Neuronal stem cell (in vitro differentiated cells): ENCODE data around the gene ANKDD1B.
A peak's percentile ranks its signal among the peaks of the same experiment; 100 is the strongest.

Experiments
- DNase-seq: peaks from one replicate; pipeline ENCODE4 v3.0.0-alpha.2; 2013; ENCODE audit warnings: low spot score
- H2AFZ ChIP-seq: one replicate; pipeline ENCODE4 v1.6.1; 2013; ENCODE audit warnings: mild to moderate bottlenecking, low read length, inconsistent platforms
- H2AK5ac ChIP-seq: 2 replicates; pipeline ENCODE4 v1.6.1; 2013; ENCODE audit warnings: low read depth, mild to moderate bottlenecking, inconsistent platforms, low read length, moderate library complexity, mixed read lengths
- H2BK120ac ChIP-seq: 2 replicates; pipeline ENCODE4 v1.6.1; 2013; ENCODE audit warnings: low read depth, mild to moderate bottlenecking, inconsistent platforms, low read length, moderate library complexity, mixed read lengths
- H2BK12ac ChIP-seq: one replicate; pipeline ENCODE4 v1.6.1; 2013; ENCODE audit warnings: low read length, inconsistent platforms
- H2BK15ac ChIP-seq: 2 replicates; pipeline ENCODE4 v1.6.1; 2013; ENCODE audit warnings: mild to moderate bottlenecking, low read length, inconsistent platforms, mixed read lengths
- H2BK5ac ChIP-seq: one replicate; pipeline ENCODE4 v1.6.1; 2013; ENCODE audit warnings: inconsistent platforms, mild to moderate bottlenecking, low read length, moderate library complexity
- H3K14ac ChIP-seq: one replicate; pipeline ENCODE4 v1.6.1; 2013; ENCODE audit warnings: low read length, inconsistent platforms
- H3K18ac ChIP-seq: 2 replicates; pipeline ENCODE4 v1.6.1; 2013; ENCODE audit warnings: low read length, inconsistent platforms
- H3K23ac ChIP-seq: 2 replicates; pipeline ENCODE4 v1.6.1; 2013; ENCODE audit warnings: low read depth, mild to moderate bottlenecking, mixed read lengths, low read length, inconsistent platforms; ENCODE audit not compliant: poor library complexity
- H3K27ac ChIP-seq: replicated peaks from 3 replicates; pipeline ENCODE4 v1.5.1; 2013; ENCODE audit warnings: low read length, inconsistent platforms
- H3K27me3 ChIP-seq, 3 experiments: 2 replicates each; pipeline ENCODE4 v1.6.1; 2013; ENCODE audit warnings: low read length in 3 of 3, mild to moderate bottlenecking in 2 of 3, inconsistent platforms in 1 of 3, low read depth in 1 of 3, mixed read lengths in 1 of 3, moderate library complexity in 1 of 3; ENCODE audit not compliant: control insufficient read depth in 3 of 3, insufficient read depth in 3 of 3
- H3K36me3 ChIP-seq, 2 donors: replicated peaks in 1 of 2; 2 replicates each; pipeline ENCODE4 v1.6.1; 2013; ENCODE audit warnings: low read length in 2 of 2; ENCODE audit not compliant: control insufficient read depth in 2 of 2, insufficient read depth in 2 of 2
- H3K4ac ChIP-seq: 2 replicates; pipeline ENCODE4 v1.6.1; 2013; ENCODE audit warnings: inconsistent platforms, mild to moderate bottlenecking, low read length, moderate library complexity
- H3K4me1 ChIP-seq, 2 donors: 1 replicate in 1 of 2; 2 replicates in 1 of 2; pipeline ENCODE4 v1.6.1; 2013; ENCODE audit warnings: low read length in 2 of 2, low read depth in 1 of 2; ENCODE audit not compliant: control insufficient read depth in 2 of 2, insufficient read depth in 1 of 2
- H3K4me2 ChIP-seq: one replicate; pipeline ENCODE4 v1.6.1; 2013; ENCODE audit warnings: mild to moderate bottlenecking, low read length, inconsistent platforms; ENCODE audit not compliant: insufficient read depth, poor library complexity, severe bottlenecking
- H3K4me3 ChIP-seq, 2 donors: 2 replicates each; pipeline ENCODE4 v1.5.1; 2013; ENCODE audit warnings: low read length in 2 of 2, mild to moderate bottlenecking in 2 of 2, inconsistent platforms in 1 of 2, moderate library complexity in 1 of 2
- H3K79me1 ChIP-seq: one replicate; pipeline ENCODE4 v1.6.1; 2013; ENCODE audit warnings: low read depth, mild to moderate bottlenecking, inconsistent platforms, low read length, moderate library complexity
- H3K9ac ChIP-seq: one replicate; pipeline ENCODE4 v1.6.1; 2013; ENCODE audit warnings: mild to moderate bottlenecking, low read depth, low read length, inconsistent platforms; ENCODE audit not compliant: poor library complexity
- H3K9me3 ChIP-seq, 2 donors: replicated peaks in 1 of 2; 2 replicates each; pipeline versions ENCODE3 to v1.6.1; 2013; ENCODE audit warnings: low read length in 2 of 2, mild to moderate bottlenecking in 2 of 2, inconsistent platforms in 1 of 2, low read depth in 1 of 2, mixed read lengths in 1 of 2, moderate library complexity in 1 of 2; ENCODE audit not compliant: control insufficient read depth in 2 of 2, insufficient read depth in 1 of 2
- H4K8ac ChIP-seq: one replicate; pipeline ENCODE4 v1.6.1; 2013; ENCODE audit warnings: low read depth, mild to moderate bottlenecking, inconsistent platforms, low read length, moderate library complexity
- H4K91ac ChIP-seq: one replicate; pipeline ENCODE4 v1.6.1; 2013; ENCODE audit warnings: low read length, low read depth, mild to moderate bottlenecking, inconsistent platforms; ENCODE audit not compliant: poor library complexity
- WGBS, 2 donors: extraction: QIAGEN DNeasy Blood & Tissue Kit; methylation state at CpG; one replicate each; pipeline ENCODE4 v1.1.7; 2013; ENCODE audit warnings: missing lambda C conversion rate in 2 of 2, mixed read lengths in 1 of 2; ENCODE audit not compliant: insufficient read length in 2 of 2, insufficient replicate concordance in 1 of 2; ENCODE audit errors: extremely low coverage in 2 of 2; 5-methylcytosine and 5-hydroxymethylcytosine counted together

Gene ANKDD1B

DNA sequence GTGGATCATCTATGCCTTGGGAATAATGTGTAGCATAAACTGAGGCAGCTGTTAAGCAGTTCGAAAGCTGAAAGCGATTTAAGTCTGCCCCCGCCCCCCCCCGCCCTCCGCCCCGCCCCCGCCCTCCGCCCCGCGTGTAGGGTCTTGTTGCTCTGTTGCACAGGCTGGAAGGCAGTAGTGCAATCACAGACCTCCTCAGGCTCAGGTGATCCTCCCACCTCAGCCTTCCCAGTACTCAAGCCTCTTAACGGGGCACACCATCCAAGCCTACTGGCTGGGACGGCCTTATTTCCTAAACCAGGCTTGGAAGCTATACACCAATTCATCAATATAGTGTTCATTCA, 945 bp downstream of the ANKDD1B start:
- Histone ChIP-seq H3K4me2 (no peak overlapping the region), H3K9ac (no peak overlapping the region), H3K36me3 (no peaks in the 10 kb centered on the region), H3K18ac (no peak overlapping the region), H3K27me3 (no peaks in the 10 kb centered on the region), H4K91ac (no peak overlapping the region), H3K14ac (no peak overlapping the region), H2BK15ac (no peak overlapping the region), H2BK12ac (no peak overlapping the region), H2AK5ac (no peak overlapping the region), H3K4me1 (peaks cover 7 to 13% of the 10 kb centered on the region in 2 donors), H3K79me1 (no peaks in the 10 kb centered on the region), H3K4me3 (no peak overlapping the region), H3K23ac (no peak overlapping the region), H3K4ac (no peak overlapping the region), H2AFZ (no peak overlapping the region), H3K27ac (no peak overlapping the region), H4K8ac (no peak overlapping the region), H2BK120ac (no peak overlapping the region), H3K9me3 (no peaks in the 10 kb centered on the region), H2BK5ac (no peak overlapping the region)
- DNase-seq, result no peak
- no CpG with 5 or more reads among the region's 12 CpGs for WGBS, 2 donors

DNA sequence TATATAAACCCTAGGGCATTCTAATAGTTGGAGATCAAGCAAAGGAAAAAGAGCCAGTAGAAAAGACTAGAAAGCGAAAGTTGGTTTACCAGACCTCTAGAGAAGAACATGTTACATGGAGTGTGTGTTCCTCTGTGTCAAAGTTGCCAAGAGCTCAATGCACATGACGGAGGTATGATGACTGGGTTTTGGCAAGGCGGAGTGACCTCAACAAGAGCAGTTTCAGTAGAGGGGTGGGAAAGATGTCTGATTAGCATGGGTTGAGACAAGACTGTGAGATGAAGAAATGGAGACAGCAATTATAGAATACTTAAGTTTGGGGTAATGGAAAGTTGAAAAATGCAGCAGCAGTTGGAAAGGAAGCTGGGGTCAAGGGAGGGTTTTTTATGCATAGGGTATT, 1.6 kb downstream of the ANKDD1B start:
- Histone ChIP-seq H3K27ac (no peak overlapping the region), H3K4me3 (no peak overlapping the region), H3K4me1 (peaks cover 7 to 16% of the 10 kb centered on the region in 2 donors), H4K91ac (no peak overlapping the region), H3K27me3 (no peaks in the 10 kb centered on the region), H3K23ac (no peak overlapping the region), H3K4me2 (no peak overlapping the region), H3K79me1 (no peaks in the 10 kb centered on the region), H2AFZ (no peak overlapping the region), H2AK5ac (no peak overlapping the region), H2BK120ac (no peak overlapping the region), H3K9ac (peak overlapping the region; percentile 75), H2BK12ac (no peak overlapping the region), H2BK15ac (no peak overlapping the region), H4K8ac (no peak overlapping the region), H3K18ac (no peak overlapping the region), H2BK5ac (no peak overlapping the region), H3K36me3 (no peaks in the 10 kb centered on the region), H3K14ac (no peak overlapping the region), H3K9me3 (no peaks in the 10 kb centered on the region), H3K4ac (no peak overlapping the region)
- DNase-seq, result no peak
- no CpG with 5 or more reads among the region's 3 CpGs for WGBS, 2 donors

DNA sequence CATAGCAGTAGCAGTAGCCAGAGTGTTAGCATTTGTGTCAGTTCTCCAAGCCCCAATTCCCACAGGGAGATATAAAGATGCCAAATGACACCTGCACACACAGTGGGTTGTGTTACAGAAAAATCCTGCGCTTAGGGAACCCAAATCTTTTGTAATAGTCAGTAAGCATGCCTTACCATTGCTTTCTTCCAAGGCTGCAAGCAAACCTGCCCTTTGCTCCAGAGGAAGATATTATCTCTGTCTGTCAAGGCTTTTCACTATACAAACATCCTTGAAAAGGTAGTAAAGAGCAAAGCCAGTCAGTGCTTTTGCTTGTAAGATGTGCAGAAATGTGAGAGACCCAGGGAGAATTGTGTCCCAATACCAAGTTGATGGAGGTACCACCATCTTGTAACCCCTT, 2.9 kb downstream of the ANKDD1B start:
- no peak overlapping the region for H2AK5ac ChIP-seq
- DNase-seq, result no peak
- no peaks in the 10 kb centered on the region for H3K36me3 ChIP-seq
- H4K91ac ChIP-seq, result no peak overlapping the region
- no peaks in the 10 kb centered on the region for H3K27me3 ChIP-seq
- no peak overlapping the region for H3K4me2 ChIP-seq
- H3K4me3 ChIP-seq, result no peak overlapping the region
- H3K14ac ChIP-seq, result no peak overlapping the region
- H4K8ac ChIP-seq, result no peak overlapping the region
- H2AFZ ChIP-seq, result no peak overlapping the region
- H3K9me3 ChIP-seq, result no peaks in the 10 kb centered on the region
- no CpG with 5 or more reads among the region's 1 CpG for WGBS, 2 donors
- H3K27ac ChIP-seq, result no peak overlapping the region
- H2BK15ac ChIP-seq, result no peak overlapping the region
- H2BK120ac ChIP-seq, result no peak overlapping the region
- no peak overlapping the region for H2BK12ac ChIP-seq
- H3K4me1 ChIP-seq, result peaks cover 7 to 16% of the 10 kb centered on the region in 2 donors
- no peak overlapping the region for H3K4ac ChIP-seq
- H3K23ac ChIP-seq, result no peak overlapping the region
- H3K9ac ChIP-seq, result no peak overlapping the region
- no peak overlapping the region for H3K18ac ChIP-seq
- no peaks in the 10 kb centered on the region for H3K79me1 ChIP-seq
- no peak overlapping the region for H2BK5ac ChIP-seq

DNA sequence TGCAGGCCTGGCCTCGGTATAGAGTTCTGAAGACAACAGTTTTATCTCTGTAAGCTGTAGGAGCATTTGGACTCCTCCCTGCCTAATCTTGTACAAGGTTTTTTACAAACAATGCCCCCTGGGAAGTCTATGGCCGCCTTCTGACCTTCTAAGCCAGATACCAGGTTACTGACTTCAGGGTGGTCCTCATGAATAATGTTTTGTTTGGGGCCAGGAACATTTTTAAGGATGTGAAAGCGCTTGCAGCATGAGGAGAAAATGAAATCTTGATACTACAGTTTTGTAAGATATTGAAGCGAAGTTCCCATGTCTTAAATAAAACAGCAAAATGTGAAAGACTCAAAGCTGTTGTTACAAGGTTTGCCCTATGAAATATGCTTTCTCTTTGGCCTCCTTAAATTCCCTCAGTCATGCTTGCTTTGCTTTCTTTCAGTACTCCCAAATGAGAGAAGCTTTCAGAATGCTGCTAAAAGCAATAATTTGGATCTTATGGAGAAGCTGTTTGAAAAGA, 5.2 kb downstream of the ANKDD1B start:
- Histone ChIP-seq H3K4ac (no peak overlapping the region), H2BK5ac (no peak overlapping the region), H3K36me3 (no peaks in the 10 kb centered on the region), H3K4me3 (no peak overlapping the region), H3K79me1 (no peaks in the 10 kb centered on the region), H3K27me3 (no peaks in the 10 kb centered on the region), H3K18ac (no peak overlapping the region), H2BK120ac (no peak overlapping the region), H3K9ac (no peak overlapping the region), H3K4me2 (no peak overlapping the region), H3K4me1 (peaks cover 4 to 16% of the 10 kb centered on the region in 2 donors), H2AFZ (peak overlapping the region; percentile 23), H3K9me3 (no peaks in the 10 kb centered on the region), H2BK15ac (no peak overlapping the region), H2AK5ac (no peak overlapping the region), H3K23ac (no peak overlapping the region), H3K27ac (no peak overlapping the region), H4K91ac (no peak overlapping the region), H2BK12ac (no peak overlapping the region), H4K8ac (no peak overlapping the region), H3K14ac (no peak overlapping the region)
- WGBS, 2 donors, result no CpG with 5 or more reads among the region's 4 CpGs
- no peak for DNase-seq
